GM19035 (cell line): ENCODE data around the gene PCDHGC4.

Experiments
- ATAC-seq: cut with Tn5 transposase; IDR thresholded peaks from one replicate; pipeline ENCODE4 v1.9.1; 2021; ENCODE audit not compliant: unreplicated experiment

PCDHGC4 gene

DNA sequence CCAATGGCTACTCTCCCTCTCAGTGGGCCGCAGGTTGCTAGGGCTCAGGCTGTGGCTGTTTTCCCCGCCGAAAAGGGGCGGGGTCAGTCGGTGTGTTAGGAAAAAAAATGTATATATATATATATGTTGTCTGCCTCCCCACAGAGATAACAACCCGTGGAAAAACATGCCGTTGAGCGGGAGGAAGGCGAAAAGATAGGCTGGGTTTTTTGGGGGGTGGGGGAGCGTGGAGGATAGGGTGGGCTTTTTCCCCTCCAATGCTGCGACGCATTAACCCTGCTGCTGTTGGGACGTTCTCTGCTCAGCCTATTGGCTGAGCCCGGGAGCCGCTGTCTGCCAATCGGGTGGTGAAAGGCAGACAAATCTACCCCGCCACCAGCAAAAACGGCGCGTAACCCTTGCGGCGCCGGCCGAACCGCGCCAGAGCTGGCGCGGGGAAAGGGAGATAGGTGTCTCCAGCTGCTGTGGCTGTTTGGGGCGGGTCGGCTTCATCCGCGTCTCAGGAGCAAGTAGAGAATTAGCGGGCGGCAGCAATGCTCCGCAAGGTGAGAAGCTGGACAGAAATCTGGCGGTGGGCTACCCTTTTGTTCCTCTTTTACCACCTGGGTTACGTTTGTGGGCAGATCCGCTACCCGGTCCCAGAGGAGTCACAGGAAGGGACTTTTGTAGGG, at the start of gene PCDHGC4:
Gene PCDHGC4 (plus strand): TSS at position 390 of the 671 bp plus-strand sequence. CDS start 144 bp downstream, at position 534.
- ATAC-seq: no peak

DNA sequence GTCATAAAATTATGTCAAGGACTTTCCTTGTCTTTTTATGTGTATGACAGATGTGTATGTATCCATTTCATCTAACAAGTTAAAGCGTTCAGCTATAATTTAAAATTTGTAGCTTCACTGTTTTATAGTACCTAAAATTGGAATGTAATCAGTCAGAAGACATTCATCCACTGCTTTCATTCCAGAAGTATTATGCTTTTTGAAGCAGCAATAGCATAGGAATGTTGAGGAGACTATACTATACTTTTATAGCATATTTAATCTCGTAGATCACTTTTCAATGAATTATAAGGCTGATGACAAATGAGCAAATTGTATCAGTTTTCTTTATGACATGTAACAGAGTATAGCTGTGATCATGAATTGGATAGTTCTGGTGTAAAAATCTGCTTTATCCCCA, 47.6 kb upstream of the PCDHGC4 start:
- no peak for ATAC-seq

GRCh38 chr5:141439411-141440141, 45.3 kb upstream of the PCDHGC4 start:
- ATAC-seq: no peak

DNA sequence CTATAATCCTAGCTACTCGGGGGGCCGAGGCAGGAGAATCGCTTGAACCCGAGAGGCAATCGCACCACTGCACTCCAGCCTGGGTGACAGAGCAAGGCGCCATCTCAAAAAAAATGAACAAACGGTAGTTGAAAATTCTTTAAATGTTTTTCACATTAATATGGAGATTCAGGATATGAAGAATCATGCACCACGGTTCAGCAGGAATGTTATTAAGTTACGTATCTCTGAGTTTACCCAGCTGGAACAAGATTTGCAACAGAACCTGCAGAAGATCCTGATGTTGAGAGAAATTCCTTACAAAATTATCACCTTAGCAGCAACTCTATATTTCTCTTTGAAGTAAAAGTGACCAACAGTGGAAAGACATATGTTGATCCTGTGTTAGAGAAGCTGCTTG, 44.5 kb upstream of the PCDHGC4 start:
- no peak for ATAC-seq

DNA sequence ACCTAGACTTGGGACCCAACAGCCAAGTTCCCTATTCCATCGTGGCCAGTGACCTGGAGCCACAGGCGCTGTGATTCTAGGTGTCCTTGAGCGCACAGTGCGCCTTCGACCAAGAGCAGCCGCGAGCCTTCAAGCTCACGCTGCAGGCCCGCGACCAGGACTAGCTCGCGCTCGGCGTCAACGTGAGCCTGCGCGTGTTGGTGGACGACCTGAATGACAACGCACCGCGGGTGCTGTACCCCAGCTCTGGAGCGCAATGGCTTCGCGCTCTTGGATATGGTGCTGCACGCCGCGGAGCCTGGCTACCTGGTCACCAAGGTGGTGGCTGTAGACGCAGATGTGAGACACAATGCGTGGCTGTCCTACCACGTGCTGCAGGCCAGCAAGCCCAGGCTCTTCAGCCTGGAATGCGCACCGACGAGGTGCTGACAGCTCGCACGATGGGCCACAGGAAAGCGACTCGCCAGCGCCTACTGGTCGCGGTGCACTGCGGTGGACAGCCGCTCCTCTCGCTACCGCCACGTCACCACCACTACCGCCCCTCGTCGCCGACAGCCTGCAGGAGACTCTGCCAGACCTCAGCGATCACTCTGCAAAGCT, 43.2 kb upstream of the PCDHGC4 start:
- ATAC-seq: no peak

DNA sequence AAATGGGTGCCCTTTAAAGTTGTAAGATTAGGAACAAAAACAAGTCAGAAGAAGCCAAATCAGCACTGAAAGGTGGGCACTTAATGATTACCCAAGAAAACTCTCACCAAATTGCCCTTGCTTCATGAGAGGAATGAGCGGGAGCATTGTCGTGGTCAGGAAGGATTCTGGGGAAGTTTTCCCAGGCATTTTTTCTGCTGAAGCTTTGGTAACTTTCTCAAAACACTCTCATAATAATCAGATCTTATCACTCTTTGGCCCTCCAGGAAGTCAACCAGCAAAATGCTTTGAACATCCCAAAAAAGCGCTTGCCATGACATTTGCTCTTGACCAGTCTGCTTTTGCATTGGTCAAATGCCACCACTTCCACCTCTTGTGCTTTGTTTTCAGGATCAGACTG, 19.5 kb upstream of the PCDHGC4 start:
- no peak for ATAC-seq

DNA sequence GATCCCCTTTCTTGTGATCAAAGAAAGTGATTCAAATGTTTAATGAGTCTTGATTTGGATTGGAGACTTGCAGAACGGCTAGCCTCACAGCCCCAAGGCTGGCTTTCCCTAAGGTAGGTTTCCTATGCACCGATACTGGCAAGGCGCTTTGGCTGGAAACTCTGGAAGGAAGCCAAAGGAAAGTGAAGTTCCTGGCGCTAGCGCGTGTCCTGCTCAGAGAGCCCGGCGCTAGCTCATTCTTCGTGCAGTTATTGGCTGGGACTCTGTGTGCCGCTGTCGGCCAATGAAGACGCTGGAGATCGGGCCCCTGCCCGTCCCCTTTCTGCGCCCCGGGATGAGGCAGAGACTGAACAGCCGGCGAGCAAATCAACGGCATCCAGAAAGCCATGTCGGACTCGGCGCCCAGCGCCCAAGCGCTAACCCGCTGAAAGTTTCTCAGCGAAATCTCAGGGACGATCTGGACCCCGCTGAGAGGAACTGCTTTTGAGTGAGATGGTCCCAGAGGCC, 9.2 kb upstream of the PCDHGC4 start, which contains the start of gene PCDHGC3:
Gene PCDHGC3 (plus strand): TSS at position 342 of the 507 bp plus-strand sequence. CDS start 151 bp downstream, at position 493.
- peak; percentile 97 for ATAC-seq

GRCh38 chr5:141476132-141476911, 8.5 kb upstream of the PCDHGC4 start:
- ATAC-seq: peak; percentile 30

- no peak for ATAC-seq
Observed at GRCh38 chr5:141477044-141477575, 7.7 kb upstream of the PCDHGC4 start.

GRCh38 chr5:141477815-141478214, 7.0 kb upstream of the PCDHGC4 start:
- ATAC-seq: no peak

DNA sequence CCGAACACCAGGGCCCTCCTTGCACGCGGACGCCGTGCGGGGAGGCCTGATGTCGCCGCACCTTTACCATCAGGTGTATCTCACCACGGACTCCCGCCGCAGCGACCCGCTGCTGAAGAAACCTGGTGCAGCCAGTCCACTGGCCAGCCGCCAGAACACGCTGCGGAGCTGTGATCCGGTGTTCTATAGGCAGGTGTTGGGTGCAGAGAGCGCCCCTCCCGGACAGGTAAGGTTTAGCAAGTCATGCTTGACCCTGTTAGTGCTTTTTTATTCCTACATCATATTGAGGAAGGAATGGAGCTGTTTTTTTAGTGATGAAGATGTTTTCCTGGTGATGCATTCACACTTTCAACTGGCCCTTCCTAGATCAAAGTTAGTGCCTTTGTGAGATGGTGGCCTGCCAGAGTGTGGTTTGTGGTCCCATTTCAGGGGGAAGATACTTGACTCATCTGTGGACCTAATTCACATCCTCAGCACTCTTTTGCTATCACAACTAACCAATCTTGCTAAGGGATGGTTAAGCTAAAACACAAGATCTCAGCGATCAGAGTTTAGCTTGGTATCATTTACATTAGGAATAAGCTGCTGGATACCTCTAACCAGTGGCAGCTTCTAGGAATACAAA, 6.4 kb upstream of the PCDHGC4 start:
- ATAC-seq: no peak

DNA sequence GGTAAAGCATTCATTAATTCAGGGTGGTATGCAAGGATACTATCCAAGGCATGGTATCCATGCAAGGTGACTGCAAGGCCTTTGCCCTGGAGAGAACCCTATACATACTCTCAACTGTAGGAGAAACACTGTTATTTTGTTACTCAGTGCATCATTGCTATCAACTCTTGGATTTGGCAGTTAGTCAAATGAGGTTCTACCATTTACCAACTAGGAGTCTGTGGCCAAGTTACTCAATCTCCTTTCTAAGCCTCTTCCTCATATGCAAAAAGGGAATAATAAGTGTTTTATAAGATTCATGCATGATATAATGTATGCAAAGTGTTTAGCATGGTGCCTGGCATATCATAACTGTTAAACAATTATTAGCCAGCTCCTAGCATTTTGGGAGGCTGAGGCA, 5.1 kb upstream of the PCDHGC4 start:
- no peak for ATAC-seq

DNA sequence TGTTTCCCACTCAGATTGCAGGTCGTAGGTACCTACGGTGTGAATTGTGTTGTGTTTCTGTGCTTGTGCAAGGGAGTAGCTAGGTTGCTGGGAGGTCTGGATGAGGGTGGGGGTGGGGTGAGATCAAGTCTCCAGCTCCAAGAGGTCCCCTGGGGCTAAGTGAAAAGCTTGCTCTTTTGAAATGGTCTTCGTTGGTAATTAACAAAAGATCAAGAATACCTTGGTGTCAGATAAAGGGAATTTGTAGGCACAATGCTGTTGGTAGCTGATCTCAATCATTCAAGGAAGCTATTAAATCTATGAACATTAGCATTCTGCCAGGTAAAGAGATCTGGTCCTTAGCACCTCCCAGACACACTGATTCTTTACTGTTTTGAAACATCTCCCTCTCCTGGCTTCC, 928 bp upstream of the PCDHGC4 start:
- no peak for ATAC-seq

DNA sequence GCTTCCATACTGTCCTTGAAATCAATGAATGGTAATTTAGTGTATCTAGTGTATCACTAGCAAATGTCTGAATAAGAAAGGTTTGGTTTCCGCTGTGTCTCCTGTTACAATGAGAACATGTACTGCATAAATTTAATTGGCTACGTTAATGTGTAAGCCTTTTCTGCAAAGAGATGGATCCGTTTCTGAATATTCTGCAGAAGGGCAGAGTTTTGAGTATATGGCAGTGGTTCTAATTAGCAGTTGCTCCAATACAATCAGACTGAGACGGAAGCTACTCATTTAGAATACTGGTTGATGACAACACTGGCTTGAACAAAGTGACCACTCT, 555 bp upstream of the PCDHGC4 start:
- ATAC-seq: no peak

DNA sequence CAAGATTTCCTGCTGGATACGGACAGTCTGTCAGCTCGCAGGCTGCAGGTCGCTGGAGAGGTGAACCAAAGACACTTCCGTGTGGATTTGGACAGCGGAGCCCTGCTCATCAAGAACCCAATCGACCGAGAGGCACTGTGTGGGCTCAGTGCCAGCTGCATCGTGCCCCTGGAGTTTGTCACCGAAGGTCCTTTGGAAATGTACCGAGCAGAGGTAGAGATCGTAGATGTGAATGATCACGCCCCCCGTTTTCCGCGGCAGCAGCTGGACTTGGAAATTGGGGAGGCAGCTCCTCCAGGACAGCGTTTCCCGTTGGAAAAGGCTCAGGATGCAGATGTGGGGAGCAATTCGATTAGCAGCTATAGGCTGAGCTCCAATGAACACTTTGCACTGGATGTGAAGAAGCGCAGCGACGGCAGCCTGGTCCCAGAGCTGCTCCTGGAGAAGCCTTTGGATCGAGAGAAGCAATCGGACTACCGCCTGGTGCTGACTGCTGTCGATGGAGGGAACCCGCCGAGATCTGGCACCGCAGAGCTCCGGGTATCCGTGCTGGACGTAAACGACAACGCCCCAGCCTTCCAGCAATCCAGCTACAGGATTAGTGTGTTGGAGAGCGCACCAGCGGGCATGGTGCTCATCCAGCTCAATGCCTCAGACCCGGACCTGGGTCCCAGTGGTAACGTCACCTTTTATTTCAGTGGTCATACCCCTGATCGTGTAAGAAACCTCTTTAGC, 658 bp downstream of the PCDHGC4 start:
- ATAC-seq: no peak

- no peak for ATAC-seq
Observed at GRCh38 chr5:141486091-141486490, 1.3 kb downstream of the PCDHGC4 start.

- no peak for ATAC-seq
Observed at GRCh38 chr5:141487131-141487530, 2.3 kb downstream of the PCDHGC4 start.

GRCh38 chr5:141488591-141489561, 4.0 kb downstream of the PCDHGC4 start, which contains the start of gene PCDHGC5:
PCDHGC5 (plus strand) TSS chr5:141489081; CDS start chr5:141489241, 160 bp downstream.
- no peak for ATAC-seq

- ATAC-seq: no peak
Observed at GRCh38 chr5:141489841-141490240, 5.0 kb downstream of the PCDHGC4 start.
